ENCODE results near the gene BMPR1A. TPM values are rescaled to one million over a fixed set of nuclear protein-coding genes. Genes with fewer than 3 reads are reported as not detected.

The BMPR1A gene
- polyA plus RNA-seq, 1 donor (not counting 4 experiments of a cell fraction or from before 2014, with no cell fraction given) = 22.2 TPM

DNA sequence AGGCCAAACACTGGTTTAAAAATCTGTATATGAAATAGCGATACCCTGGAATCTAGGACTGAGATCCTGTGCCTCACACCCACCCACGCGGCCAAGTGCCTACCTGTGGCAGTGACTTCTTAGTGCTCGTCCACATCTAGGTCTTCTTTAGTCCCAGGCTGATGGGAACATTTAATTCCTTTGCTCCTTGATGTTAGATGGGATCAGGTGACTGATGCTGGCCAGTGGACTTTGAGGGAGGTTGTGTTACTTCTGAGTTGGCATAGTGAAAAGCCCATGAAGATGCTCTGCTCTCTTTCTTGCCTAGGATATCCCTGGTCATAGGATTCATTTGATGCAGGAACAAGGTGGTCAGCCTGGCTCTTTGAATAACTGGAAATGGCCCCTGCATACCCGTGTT is 59.2 kb downstream of the BMPR1A start:
- Histone ChIP-seq H3K9me1 (ENCODE audit: control insufficient read depth, extremely low read depth, insufficient read depth, low read length) (peaks cover 2% of the 10 kb centered on the region), H3K4me3 (ENCODE audit: control insufficient read depth in 2 of 3, extremely low read depth in 1 of 3, insufficient read depth in 2 of 3, low read depth in 1 of 3, low read length in 3 of 3) (no peak overlapping the region), H3K27me3 (ENCODE audit: control insufficient read depth, extremely low read depth, insufficient read depth, low read length) (no peaks in the 10 kb centered on the region), H3K27ac (ENCODE audit: control insufficient read depth, insufficient read depth, low read length) (no peak overlapping the region), H4K20me1 (ENCODE audit: control insufficient read depth, extremely low read depth, insufficient read depth, low read length) (no peaks in the 10 kb centered on the region), H3K4me2 (ENCODE audit: control insufficient read depth, extremely low read depth, insufficient read depth, low read depth, low read length) (no peak overlapping the region), H3K9ac (ENCODE audit: control insufficient read depth, extremely low read depth, insufficient read depth, low read length) (no peak overlapping the region), H2AFZ (ENCODE audit: control insufficient read depth, low read length) (no peak overlapping the region), H3K4me1 (ENCODE audit: control insufficient read depth, extremely low read depth, insufficient read depth, low read length) (peaks cover 11% of the 10 kb centered on the region), H3K9me3 (ENCODE audit: control insufficient read depth, low read depth, low read length) (no peaks in the 10 kb centered on the region), H3K36me3 (ENCODE audit: control insufficient read depth in 2 of 2, extremely low read depth in 1 of 2, insufficient read depth in 2 of 2, low read length in 2 of 2) (no peaks in the 10 kb centered on the region), H3K79me2 (ENCODE audit: control insufficient read depth, insufficient read depth, low read length) (peaks cover 38% of the 10 kb centered on the region)
- dilution Hi-C loops (cut with MboI; ENCODE audit: extremely low pct_ligation_motif_present, low sequenced_read_pairs) = no loop called here
- FAIRE-seq (no peak), DNase-seq (ENCODE audit: low read depth, low spot score) (no peak)
- TF ChIP-seq, protein P1, sequence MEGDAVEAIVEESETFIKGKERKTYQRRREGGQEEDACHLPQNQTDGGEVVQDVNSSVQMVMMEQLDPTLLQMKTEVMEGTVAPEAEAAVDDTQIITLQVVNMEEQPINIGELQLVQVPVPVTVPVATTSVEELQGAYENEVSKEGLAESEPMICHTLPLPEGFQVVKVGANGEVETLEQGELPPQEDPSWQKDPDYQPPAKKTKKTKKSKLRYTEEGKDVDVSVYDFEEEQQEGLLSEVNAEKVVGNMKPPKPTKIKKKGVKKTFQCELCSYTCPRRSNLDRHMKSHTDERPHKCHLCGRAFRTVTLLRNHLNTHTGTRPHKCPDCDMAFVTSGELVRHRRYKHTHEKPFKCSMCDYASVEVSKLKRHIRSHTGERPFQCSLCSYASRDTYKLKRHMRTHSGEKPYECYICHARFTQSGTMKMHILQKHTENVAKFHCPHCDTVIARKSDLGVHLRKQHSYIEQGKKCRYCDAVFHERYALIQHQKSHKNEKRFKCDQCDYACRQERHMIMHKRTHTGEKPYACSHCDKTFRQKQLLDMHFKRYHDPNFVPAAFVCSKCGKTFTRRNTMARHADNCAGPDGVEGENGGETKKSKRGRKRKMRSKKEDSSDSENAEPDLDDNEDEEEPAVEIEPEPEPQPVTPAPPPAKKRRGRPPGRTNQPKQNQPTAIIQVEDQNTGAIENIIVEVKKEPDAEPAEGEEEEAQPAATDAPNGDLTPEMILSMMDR (optimal IDR thresholded peaks at IDR 0.05 in 1 of 3, IDR thresholded peaks at IDR 0.05 in 1 of 3, conservative IDR thresholded peaks at IDR 0.05 in 1 of 3; ENCODE audit: extremely low read depth in 1 of 3, insufficient read depth in 2 of 3, low read length in 3 of 3) = no peak
- TF ChIP-seq EZH2 (IDR thresholded peaks at IDR 0.05; ENCODE audit: low read length) = no peak

DNA sequence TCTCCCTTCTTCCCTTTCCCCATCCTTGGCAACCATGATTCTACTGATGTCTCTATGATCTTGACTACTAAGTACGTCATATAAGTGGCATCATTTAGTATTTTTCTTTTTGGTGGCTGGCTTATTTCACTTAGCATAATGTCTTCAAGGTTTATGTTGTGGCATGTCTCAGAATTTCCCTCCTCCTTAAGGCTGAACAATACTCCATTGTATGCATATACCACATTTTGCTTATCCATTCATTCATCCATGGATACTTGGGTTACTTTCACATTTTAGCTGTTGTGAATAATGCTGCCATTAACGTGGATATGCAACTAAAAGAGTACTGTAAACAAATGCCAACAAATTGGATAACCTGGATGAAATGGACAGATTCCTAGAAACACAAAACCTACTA is 60.8 kb downstream of the BMPR1A start:
- peak overlapping the region in 1 of 3 experiments; percentile 13 for H3K4me3 ChIP-seq (ENCODE audit: control insufficient read depth in 2 of 3, extremely low read depth in 1 of 3, insufficient read depth in 2 of 3, low read depth in 1 of 3, low read length in 3 of 3)
- H3K4me2 ChIP-seq (ENCODE audit: control insufficient read depth, extremely low read depth, insufficient read depth, low read depth, low read length) = peak overlapping the region; percentile 7
- no peaks in the 10 kb centered on the region for H3K27me3 ChIP-seq (ENCODE audit: control insufficient read depth, extremely low read depth, insufficient read depth, low read length)
- H2AFZ ChIP-seq (ENCODE audit: control insufficient read depth, low read length) = peak overlapping the region; percentile 20
- FAIRE-seq = peak; percentile 51
- dilution Hi-C loops (cut with MboI; ENCODE audit: extremely low pct_ligation_motif_present, low sequenced_read_pairs) = no loop called here
- no peak for DNase-seq (ENCODE audit: low read depth, low spot score)
- no peaks in the 10 kb centered on the region for H3K36me3 ChIP-seq (ENCODE audit: control insufficient read depth in 2 of 2, extremely low read depth in 1 of 2, insufficient read depth in 2 of 2, low read length in 2 of 2)
- peaks cover 43% of the 10 kb centered on the region for H3K79me2 ChIP-seq (ENCODE audit: control insufficient read depth, insufficient read depth, low read length)
- H3K27ac ChIP-seq (ENCODE audit: control insufficient read depth, insufficient read depth, low read length) = no peak overlapping the region
- no peak overlapping the region for H3K9ac ChIP-seq (ENCODE audit: control insufficient read depth, extremely low read depth, insufficient read depth, low read length)
- no peaks in the 10 kb centered on the region for H4K20me1 ChIP-seq (ENCODE audit: control insufficient read depth, extremely low read depth, insufficient read depth, low read length)
- peaks cover 2% of the 10 kb centered on the region for H3K9me1 ChIP-seq (ENCODE audit: control insufficient read depth, extremely low read depth, insufficient read depth, low read length)
- TF ChIP-seq, protein P1 (optimal IDR thresholded peaks at IDR 0.05 in 1 of 3, IDR thresholded peaks at IDR 0.05 in 1 of 3, conservative IDR thresholded peaks at IDR 0.05 in 1 of 3; ENCODE audit: extremely low read depth in 1 of 3, insufficient read depth in 2 of 3, low read length in 3 of 3) = no peak
- peaks cover 11% of the 10 kb centered on the region for H3K4me1 ChIP-seq (ENCODE audit: control insufficient read depth, extremely low read depth, insufficient read depth, low read length)
- no peaks in the 10 kb centered on the region for H3K9me3 ChIP-seq (ENCODE audit: control insufficient read depth, low read depth, low read length)
